Left kidney (tissue), 2 donors: ENCODE data around the gene TMEM18. TPM values are rescaled to one million over a fixed set of nuclear protein-coding genes. Genes with fewer than 3 reads are reported as not detected.
A peak's percentile ranks its signal among the peaks of the same experiment; 100 is the strongest.

ENCODE experiments used
- DNase-seq: peaks from one replicate; pipeline ENCODE4 v3.0.0-alpha.2; 2013
- polyA plus RNA-seq: library from polyadenylated mRNA; unstranded; fragments of 120-200 nt; gene quantifications from one replicate; pipeline ENCODE4 v1.2.1, GENCODE V29; 2013; ENCODE audit not compliant: insufficient read length

The TMEM18 gene
- polyA plus RNA-seq, 1 donor = 56.5 TPM

- peak; percentile 72 for DNase-seq
These were observed 42.4 kb downstream of the TMEM18 start for GRCh38 chr2:634636-635388.

- DNase-seq = no peak
These were observed 43.2 kb downstream of the TMEM18 start for GRCh38 chr2:634041-634440.

DNA sequence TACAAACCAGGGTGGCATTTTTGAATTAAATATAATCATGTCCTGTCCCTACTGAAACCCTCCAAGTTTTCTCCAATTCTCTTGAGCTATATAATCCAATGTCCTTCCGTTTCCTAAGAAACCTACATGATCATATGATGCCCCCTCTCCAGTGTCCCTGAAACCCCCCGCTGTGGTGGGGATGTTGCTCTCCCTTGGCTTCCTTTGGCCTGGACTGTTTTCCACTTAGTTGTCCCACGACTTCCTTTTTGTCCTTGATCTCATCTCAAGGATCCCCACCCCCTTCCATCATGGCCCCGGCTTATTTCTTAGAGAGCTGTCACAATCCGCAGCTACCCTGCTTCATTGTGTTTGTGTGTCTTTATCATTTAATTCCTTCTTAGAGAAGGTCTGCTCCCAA lies 43.8 kb downstream of the TMEM18 start:
- no peak for DNase-seq

GRCh38 chr2:632471-632870 lies 44.7 kb downstream of the TMEM18 start:
- DNase-seq = no peak

DNA sequence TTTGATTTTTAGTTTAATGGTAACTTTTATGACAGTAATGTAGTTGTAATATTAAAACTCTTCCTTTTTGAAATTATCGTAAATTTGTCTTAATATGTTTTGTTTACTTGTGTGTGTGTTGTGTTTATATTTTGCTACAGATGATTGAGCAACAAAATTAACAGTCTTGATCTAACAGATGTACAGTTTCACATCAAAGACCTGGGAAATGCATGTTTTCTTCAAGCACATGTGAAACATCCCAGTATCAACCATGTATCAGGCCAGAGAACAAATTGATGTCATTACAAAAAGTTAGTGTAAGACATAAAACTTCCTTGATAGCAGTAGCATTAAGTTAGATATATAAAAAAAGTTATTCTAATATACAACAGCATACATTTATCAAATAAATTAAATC lies 45.5 kb downstream of the TMEM18 start:
- no peak for DNase-seq

DNA sequence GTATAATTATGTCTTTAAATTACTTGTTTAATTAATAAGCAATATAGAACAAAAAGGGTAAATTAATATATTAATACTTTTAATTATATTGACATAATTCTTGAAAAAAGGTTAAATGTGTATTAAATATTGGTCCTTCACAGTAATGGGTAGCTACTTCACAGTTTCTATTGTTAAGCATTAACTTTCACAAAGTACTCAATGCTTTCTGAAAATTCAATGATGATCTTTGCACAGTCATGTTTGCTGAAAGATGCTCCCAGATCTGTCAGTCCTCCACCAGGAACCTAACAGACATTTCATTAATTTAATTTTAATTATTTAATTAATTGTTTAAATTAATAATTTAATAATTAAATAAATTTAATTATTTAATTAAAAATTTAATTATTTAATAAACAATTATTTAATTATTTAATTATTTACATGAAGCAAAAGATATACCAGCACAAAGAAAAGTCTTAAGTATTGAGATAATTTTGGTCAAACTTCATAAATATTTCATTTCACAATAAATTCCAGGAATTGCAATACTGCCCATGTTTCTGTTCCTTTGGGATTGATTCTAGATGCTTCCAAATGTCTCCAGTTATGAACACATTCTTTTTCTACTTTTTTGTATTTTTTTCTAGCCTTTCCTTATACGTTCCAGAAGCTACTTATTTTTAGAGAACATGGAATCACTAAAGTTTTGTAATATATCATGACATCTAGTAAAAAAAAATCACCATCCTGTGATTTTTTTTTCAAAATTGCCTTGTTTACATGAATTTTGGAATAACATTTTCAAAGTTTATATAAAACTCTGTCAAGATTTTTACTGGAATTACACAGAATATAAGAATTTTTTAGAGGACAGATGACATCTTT lies 46.5 kb downstream of the TMEM18 start:
- DNase-seq = no peak

DNA sequence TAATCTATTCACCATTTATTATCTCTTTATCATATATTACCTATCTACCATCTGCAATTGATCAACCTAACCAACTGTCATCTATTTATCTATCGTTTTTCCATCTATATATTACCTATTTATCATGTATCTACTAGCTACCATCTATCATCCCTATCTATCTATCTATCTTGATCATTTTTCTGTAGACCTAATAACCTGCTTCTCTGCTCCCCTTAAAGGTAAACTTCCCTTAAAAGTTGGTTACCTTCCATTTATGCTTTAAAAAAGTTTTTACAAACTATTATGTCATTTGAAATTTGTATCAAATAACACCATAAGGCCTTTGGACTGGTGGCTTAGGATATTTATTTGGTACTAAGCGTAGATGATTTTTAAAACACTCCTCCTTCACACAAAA lies 47.2 kb downstream of the TMEM18 start:
- DNase-seq = no peak

- DNase-seq = no peak
These were observed 48.6 kb downstream of the TMEM18 start for GRCh38 chr2:628651-629050.

GRCh38 chr2:627926-628560 lies 49.2 kb downstream of the TMEM18 start:
- DNase-seq = no peak

GRCh38 chr2:627340-627709 lies 49.9 kb downstream of the TMEM18 start:
- DNase-seq = no peak

- DNase-seq = no peak
These were observed 50.5 kb downstream of the TMEM18 start for GRCh38 chr2:626491-627339.

- DNase-seq = no peak
These were observed 51.5 kb downstream of the TMEM18 start for GRCh38 chr2:625415-626333.

DNA sequence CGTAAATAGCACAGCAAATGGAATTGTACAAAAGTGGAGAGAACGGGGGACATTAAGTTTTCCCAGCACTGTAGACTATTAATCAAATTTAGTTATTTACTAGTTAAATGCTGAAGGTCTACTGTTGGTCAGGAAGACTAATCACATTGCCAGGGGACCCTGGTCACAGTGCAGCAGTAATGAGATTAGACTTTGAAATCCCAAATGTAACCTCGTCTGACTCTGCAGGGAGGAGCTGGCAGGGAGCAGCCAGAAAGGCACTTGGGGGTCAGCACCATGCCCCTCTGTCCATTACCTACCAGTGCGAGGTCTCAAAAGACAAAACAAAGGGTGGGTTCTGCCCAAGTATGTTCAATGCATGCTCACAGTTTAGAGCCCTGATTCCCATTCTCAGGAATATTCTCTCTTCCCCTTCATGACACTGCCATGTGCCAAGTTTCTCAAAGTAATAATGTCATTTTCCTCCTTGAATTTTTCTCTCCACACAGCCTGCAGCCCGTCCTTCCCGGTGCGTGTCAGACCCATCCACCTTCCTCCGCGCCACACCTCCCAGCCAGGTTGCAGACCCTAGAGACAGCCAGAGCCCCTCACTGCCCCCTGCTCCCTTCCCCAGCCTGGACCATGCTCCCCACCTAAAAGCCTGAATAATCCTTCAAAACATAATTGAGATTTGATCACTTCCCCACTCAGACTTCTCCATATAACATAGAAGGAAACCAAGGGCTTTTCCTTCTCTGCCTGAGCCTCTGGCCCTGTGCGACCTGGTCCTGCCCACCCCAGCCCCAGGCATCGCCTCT lies 52.5 kb downstream of the TMEM18 start:
- DNase-seq = no peak

- no peak for DNase-seq
These were observed 53.1 kb downstream of the TMEM18 start for GRCh38 chr2:624096-624495.

DNA sequence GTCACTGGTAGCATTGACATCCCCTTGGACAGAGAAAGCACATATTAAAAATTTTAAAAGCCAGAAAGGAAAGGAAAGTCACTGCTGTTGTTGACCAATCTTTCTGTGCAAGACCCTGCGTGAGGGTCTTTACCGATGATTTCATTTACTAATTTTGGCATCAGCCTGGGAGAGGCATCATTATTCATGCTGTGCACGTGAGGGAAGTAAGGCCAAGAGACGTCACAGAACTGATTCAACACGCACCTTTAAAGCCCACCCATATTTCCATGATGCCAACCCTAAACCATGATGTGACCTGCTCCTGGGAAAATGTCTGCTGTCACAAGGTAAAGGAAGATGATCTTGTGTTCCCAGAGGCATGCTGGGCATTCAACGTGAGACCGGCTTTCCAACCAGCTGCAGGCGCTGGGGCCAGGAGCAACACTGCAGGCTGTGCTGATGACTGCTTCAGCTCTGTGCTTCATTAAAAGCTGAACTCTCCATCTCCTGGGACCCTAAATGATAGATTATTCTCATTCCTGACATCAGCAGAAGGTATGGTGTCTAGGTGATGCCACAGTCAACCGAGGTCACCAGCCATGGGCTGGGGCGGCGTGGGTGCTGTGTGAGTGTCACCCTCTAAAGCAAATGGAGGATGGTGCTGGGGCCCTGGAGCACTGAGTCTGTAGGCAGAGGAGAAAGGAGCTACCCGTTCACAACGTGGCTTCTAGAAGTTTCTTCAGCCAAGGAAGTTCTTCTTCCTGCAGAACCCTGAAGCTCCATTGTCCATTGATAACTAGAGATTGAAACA lies 53.9 kb downstream of the TMEM18 start:
- no peak for DNase-seq

GRCh38 chr2:622357-622756 lies 54.8 kb downstream of the TMEM18 start:
- no peak for DNase-seq

DNA sequence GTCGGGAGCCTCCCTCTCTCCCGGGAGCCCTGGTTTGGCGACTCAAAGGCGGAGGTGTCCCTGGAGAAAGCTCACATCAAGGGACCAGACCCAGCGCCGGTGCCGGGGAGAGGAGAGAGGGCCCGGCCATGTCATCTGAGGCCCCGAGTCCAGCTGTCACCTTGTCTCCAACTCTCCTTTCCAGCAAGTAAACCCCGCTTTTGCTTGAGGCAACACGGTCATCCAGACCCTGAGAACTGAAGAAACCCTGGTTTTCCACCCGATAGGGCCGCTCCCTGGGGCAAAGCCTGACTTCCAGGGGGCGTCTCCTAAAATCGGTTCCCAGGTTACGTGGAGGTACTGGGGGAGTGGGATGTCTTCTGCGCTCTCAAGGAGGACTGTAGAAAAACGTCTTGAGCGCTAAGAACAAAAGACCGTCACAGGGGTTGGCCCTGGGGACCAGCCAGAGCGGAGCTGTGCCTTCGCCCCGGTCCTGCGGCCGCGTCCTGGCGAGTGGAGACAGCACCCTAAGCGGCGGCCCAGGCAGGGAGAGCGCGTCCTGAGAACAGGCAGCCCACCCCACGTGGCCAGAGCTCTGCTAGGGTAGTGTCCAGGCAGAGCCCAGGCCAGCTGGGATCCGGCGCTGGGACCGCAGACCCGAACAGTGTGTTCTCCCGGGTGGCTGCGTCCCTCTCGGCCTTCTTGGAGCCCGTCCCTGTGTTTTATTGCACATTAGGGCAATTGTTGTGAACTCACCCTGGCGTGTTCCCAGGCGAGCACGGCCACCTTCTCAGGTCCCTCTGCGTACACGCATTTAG lies 55.7 kb downstream of the TMEM18 start:
- DNase-seq = no peak
